ENCODE results near the gene ZNF343. TPM values are rescaled to one million over a fixed set of nuclear protein-coding genes. Genes with fewer than 3 reads are reported as not detected.

The ZNF343 gene
- total RNA-seq, 4 donors from 2014 or later = 11.2 to 20.5 (median 15.1) TPM

- Histone ChIP-seq H3K36me3 (no peaks in the 10 kb centered on the region), H3K27ac (no peak overlapping the region), H3K4me3 (no peak overlapping the region), H3K4me1 (no peaks in the 10 kb centered on the region), H3K27me3 (no peaks in the 10 kb centered on the region), H3K9me3 (no peaks in the 10 kb centered on the region)
- TF ChIP-seq, protein P1, sequence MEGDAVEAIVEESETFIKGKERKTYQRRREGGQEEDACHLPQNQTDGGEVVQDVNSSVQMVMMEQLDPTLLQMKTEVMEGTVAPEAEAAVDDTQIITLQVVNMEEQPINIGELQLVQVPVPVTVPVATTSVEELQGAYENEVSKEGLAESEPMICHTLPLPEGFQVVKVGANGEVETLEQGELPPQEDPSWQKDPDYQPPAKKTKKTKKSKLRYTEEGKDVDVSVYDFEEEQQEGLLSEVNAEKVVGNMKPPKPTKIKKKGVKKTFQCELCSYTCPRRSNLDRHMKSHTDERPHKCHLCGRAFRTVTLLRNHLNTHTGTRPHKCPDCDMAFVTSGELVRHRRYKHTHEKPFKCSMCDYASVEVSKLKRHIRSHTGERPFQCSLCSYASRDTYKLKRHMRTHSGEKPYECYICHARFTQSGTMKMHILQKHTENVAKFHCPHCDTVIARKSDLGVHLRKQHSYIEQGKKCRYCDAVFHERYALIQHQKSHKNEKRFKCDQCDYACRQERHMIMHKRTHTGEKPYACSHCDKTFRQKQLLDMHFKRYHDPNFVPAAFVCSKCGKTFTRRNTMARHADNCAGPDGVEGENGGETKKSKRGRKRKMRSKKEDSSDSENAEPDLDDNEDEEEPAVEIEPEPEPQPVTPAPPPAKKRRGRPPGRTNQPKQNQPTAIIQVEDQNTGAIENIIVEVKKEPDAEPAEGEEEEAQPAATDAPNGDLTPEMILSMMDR (IDR thresholded peaks at IDR 0.05) = no peak
- TF ChIP-seq POLR2A (IDR thresholded peaks at IDR 0.05) = no peak
- DNase-seq = no peak
- intact Hi-C loops (cut with DNase I; ENCODE audit: low total_unique reads) = no loop called here
Measured at GRCh38 chr20:2520617-2521016, 11.9 kb upstream of the ZNF343 start.

- DNase-seq = no peak
- Histone ChIP-seq H3K4me1 (no peaks in the 10 kb centered on the region), H3K9me3 (no peaks in the 10 kb centered on the region), H3K27me3 (no peaks in the 10 kb centered on the region), H3K27ac (no peak overlapping the region), H3K36me3 (no peaks in the 10 kb centered on the region), H3K4me3 (no peak overlapping the region)
- TF ChIP-seq, protein P1 (IDR thresholded peaks at IDR 0.05) = no peak
- TF ChIP-seq POLR2A (IDR thresholded peaks at IDR 0.05) = no peak
- intact Hi-C loops (cut with DNase I; ENCODE audit: low total_unique reads) = no loop called here
Measured at GRCh38 chr20:2519115-2519809, 10.5 kb upstream of the ZNF343 start.

DNA sequence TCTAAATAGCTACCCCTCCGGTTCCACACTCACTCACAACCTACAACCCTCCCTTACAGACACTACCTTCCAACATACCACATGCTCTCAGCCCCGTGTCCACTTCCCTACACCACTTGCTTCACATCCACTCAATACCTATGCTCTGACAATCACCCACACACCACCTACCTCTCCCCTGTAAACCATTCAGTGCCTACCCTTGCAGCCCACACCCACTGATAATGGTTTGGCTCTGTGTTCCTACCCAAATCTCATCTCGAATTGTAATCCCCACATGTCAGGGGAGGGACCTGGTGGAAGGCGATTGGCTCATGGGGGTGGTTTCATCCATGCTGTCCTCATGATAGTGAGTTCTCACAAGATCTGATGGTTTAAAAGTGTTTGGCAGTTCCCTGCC lies 9.8 kb upstream of the ZNF343 start:
- H3K4me1 ChIP-seq = no peaks in the 10 kb centered on the region
- no peak overlapping the region for H3K4me3 ChIP-seq
- H3K36me3 ChIP-seq = no peaks in the 10 kb centered on the region
- no peaks in the 10 kb centered on the region for H3K9me3 ChIP-seq
- no peak for DNase-seq
- no peak overlapping the region for H3K27ac ChIP-seq
- intact Hi-C loops (cut with DNase I; ENCODE audit: low total_unique reads) = no loop called here
- no peaks in the 10 kb centered on the region for H3K27me3 ChIP-seq
- TF ChIP-seq, protein P1 (IDR thresholded peaks at IDR 0.05) = no peak
- no peak for TF ChIP-seq POLR2A (IDR thresholded peaks at IDR 0.05)

GRCh38 chr20:2518096-2518495 lies 9.4 kb upstream of the ZNF343 start:
- intact Hi-C loops (cut with DNase I; ENCODE audit: low total_unique reads) = no loop called here
- H3K36me3 ChIP-seq = no peaks in the 10 kb centered on the region
- H3K4me1 ChIP-seq = no peaks in the 10 kb centered on the region
- H3K9me3 ChIP-seq = no peaks in the 10 kb centered on the region
- no peak overlapping the region for H3K4me3 ChIP-seq
- no peak for DNase-seq
- no peaks in the 10 kb centered on the region for H3K27me3 ChIP-seq
- no peak for TF ChIP-seq POLR2A (IDR thresholded peaks at IDR 0.05)
- TF ChIP-seq, protein P1 (IDR thresholded peaks at IDR 0.05) = no peak
- H3K27ac ChIP-seq = no peak overlapping the region

DNA sequence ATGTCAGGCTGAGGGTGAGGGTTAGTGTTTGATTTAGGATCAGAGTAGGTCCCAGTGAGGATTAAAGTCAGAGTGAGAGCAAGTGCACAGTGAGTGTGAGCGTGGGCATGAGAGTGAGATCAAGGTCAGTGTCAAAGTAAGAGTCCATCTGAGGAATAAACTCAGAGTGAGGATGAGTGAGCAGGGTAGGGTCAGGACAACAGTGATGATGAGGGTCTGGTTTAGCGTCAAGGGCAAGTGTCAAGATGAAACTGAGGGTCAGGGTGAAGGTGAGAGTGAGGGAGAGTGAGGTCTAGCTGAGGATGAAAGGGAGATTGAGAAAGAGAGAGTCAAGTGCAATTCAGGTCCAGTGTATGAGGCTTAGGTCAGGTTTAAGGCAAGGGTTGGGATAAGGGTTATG lies 7.7 kb upstream of the ZNF343 start:
- intact Hi-C loops (cut with DNase I; ENCODE audit: low total_unique reads) = no loop called here
- Histone ChIP-seq H3K9me3 (no peaks in the 10 kb centered on the region), H3K27ac (no peak overlapping the region), H3K4me1 (no peaks in the 10 kb centered on the region), H3K4me3 (no peak overlapping the region), H3K36me3 (no peaks in the 10 kb centered on the region), H3K27me3 (no peaks in the 10 kb centered on the region)
- TF ChIP-seq, protein P1 (IDR thresholded peaks at IDR 0.05) = no peak
- TF ChIP-seq POLR2A (IDR thresholded peaks at IDR 0.05) = no peak
- DNase-seq = no peak
